NCI-H226 (cell line): Measurements from ENCODE around the gene ESYT2.
"Not testable (repeated sequence)": the region's sequence is repeated elsewhere in the genome, so short reads cannot be mapped to it uniquely, and the experiment has no call there.

Experiments used
- DNase-seq: peaks from one replicate; pipeline ENCODE4 v3.0.0-alpha.2; 2015

Gene ESYT2

DNA sequence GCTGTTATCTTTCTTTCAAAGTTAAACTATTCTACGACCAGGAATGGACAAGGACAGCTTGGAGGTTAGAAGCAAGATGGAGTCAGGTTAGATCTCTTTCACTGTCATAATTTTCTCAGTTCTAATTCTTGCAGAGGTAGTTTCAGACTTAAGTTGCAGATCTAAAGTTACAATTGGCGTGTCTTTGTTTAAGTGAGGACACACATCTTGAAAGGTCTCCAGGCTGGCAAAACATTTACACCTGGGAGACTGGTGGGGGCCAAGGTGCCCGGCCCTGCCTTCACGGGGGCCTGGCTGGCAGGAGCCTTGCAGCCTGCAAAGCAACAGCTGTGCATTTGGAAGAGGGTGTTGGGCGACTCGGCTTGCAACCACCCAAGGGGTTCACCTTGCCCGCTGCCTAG, 25.4 kb upstream of the ESYT2 start:
- DNase-seq, result no peak

DNA sequence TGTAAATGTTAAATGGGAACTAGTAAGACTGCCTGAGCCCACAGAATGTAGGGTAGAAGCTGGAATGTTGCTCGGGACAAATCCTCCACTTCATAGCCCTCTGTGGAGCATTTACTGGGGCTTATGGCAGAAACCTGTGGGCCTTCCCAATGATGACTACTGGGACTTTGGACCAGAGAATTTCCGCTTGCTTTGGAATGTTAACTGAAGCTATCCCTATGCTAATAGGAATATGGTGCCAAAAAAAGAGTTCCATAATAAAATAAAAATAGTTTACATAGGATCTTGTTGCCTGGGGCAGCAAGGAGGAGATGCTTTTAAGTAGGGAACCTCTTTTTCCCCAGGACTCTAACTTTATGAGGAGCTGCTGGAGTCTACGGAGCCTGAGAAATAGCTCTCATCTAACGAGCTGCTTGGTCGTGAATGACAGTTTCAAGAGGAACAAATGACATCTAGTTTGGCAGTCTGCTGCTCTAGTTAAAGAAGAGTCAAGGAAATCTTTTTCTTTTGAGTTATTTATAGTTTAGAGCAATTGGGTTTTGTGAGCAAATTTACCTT, 21.3 kb upstream of the ESYT2 start:
- no peak for DNase-seq

DNA sequence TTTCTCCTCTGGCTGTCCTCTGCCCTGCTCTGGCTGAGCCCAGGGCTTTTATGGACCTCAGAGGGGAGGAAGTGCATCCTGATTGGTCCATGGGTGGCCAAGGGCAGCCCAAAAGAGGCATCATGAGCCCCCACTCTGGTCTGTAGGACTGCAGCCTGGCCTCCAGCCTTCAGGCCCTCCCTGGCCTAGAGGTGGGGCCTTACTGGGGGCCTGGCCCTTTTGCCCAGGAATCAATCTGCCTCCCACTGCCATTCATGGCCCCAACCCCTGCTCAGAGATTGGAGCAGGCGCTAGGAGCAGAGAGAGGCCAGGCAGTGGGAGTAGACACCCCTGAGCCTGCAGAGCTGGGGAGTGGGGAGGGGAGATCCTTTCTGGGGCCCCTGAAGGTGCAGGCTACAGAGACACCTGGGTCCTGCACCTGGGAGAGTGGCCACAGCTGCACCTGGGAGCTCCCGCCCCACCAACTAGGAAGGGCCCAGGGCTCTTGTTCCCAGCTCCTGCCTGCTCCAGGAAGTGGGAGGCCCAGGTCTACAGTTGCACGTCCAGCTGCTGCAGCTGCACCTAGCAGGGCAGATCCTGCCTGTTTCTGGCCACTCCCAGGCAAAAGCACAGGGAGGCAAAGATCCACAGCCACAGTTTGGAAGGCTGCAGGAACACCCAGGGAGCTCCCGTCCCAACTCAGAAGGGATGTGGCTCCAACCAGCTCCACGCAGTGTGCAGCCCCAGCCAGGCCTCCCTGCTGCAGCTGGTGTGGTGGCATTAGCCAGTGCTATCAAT, 20.6 kb upstream of the ESYT2 start:
- no peak for DNase-seq

DNA sequence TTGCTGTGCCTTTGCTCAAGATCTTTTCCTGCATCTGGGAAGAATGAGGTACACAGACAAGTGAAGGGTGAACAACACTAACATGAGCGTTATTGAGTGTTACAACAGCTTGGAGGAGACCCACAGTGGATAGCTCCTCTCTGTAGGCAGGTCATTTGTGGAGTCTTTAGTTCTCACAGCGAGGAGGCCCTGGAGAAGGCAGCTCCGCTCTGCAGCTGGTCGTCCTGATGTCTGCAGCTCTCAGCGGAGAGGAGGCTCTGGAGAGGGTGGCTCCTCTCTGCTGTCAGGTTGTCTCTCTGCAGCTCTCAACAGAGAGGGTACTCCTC, 20.1 kb upstream of the ESYT2 start:
- DNase-seq, result no peak

DNA sequence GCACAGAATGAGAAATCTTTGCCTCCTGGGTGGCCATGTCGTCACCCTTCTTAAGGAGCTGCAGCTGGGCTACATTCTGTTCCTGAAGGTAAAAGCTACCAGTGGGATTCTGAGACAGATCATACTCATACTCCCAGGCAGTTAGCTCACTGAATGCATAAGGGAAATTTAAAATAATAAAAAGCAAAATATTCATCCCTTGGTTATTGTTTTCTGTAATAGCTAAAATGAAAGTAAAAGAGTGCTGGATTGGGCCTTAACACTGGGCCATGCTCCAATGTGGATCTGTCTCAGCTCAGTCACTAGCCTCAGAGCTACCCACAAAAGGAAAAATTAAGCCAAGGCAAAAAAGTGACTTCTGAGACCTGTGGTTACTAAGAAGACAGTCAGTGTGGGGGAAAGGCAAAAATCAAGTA, 18.1 kb upstream of the ESYT2 start:
- no peak for DNase-seq

DNA sequence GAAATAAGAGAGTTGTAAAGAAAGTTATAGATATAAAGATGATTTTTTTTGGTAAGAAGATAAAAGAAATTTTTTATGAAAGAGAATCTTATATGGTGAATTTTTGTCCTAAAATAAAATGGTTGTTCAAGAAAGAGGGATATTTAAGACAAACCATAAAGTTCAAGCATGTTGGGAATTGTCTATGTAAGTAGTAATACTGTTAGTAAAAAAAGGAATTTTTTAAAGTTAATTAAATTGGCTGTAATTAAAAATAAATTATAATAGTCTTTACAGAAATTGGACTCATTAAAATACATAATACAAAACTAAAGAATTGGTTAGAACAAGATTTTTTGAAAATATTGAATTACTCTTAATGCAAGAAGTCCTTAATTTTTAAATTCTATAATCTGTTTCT, 17.0 kb upstream of the ESYT2 start:
- DNase-seq, result no peak

DNA sequence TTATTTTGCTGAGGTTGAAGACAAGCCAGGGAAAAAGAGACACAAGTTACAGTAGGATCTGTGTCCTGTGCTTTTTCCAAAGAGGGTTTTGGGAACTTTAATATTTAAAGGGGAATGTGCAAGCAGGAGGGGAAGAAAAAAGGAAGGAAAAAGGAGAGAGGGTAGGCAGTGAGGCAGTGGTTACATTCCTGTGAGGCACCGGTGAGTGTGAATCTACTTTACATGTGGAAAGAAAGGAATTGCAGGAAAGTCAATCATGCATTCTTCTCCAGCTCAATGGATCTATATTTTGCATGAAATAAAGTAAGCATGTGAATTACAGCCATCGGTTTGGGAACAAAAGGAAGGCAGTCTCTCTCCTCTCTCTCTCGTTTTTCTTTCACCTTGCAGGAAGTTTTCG, 14.5 kb upstream of the ESYT2 start:
- DNase-seq, result no peak

DNA sequence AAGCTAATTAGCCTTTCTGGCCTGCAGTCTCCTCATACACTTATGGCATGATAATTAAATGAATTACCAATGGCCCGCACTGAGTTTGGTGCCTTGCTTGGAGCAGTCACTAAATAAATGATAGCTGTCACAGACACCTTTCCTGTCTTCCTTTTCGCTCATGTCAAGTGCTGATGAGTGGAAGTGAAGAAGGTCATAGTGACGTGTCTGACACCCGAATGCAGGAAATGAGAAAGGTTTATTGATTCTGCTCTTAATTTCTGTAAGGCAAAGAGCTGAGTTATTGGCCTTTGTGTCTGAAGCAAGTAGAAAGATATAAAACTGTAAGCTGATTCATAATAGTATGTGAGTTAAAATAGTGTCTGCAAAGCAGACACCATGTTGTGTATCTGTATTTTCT, 13.2 kb upstream of the ESYT2 start:
- DNase-seq, result no peak

DNA sequence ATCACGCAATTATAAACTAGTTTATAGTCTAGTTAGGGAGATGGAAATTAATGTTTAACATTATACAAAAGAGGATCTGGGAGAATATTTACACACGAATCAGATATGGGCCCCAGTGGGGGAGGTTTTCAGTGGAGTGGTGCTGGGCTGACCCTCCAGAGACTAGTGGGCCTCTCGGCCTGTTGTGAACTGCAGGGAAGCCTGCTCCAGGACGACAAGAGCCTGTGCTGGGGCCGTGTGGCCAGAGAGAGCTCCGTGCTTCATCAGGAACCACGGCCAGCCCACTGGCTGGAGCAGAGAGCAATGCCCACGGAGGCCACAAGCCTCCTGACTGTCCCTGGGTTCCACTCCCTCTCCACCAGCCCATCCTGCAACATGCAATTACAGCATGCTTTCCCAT, 11.3 kb upstream of the ESYT2 start:
- no peak for DNase-seq

DNA sequence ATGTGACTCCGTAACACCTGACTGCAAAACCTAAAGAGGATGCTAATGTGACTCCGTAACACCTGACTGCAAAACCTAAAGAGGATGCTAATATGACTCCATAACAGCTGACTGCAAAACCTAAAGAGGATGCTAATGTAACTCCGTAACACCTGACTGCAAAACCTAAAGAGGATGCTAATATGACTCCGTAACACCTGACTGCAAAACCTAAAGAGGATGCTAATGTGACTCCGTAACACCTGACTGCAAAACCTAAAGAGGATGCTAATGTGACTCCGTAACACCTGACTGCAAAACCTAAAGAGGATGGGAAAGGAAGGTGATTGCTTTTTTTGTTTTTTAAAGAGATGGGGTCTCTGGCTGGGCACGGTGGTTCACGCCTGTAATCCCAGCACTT, 9.9 kb upstream of the ESYT2 start:
- not testable (repeated sequence) for DNase-seq

DNA sequence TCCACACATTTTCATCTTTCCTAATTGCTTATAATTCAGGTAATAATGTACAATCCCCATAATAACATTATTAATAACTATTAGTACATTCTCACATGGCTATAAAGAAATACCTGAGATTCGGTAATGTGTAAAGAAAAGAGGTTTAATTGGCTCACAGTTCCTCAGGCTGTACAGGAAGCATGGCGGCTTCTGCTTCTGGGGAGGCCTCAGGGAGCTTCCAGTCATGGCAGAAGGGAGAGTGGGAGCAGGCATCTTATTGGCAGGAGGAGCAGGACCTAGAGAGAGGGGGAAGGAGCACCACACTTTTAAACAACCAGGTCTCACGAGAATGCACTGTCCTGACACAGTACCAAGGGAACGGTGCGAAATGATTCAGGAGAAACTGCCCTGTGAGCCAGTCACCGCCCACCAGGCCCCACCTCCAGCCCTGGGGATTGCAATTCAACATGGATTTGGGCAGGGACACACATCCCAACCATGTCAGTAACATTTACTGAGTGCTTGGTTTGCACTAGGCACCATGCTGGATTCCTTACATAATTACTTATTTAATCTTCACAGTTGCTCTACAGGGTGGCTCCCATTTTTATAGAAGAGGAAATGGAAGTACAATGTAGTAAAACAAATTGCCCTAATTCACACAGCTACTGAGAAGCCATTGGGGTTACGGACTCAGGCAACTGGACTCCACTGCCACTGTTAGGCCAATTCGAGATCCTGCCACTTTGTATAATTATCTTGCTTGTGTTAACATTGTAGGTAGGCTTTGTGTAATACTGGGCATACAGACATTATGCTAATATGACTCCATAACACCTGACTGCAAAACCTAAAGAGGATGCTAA, 8.7 kb upstream of the ESYT2 start:
- DNase-seq, result no peak

DNA sequence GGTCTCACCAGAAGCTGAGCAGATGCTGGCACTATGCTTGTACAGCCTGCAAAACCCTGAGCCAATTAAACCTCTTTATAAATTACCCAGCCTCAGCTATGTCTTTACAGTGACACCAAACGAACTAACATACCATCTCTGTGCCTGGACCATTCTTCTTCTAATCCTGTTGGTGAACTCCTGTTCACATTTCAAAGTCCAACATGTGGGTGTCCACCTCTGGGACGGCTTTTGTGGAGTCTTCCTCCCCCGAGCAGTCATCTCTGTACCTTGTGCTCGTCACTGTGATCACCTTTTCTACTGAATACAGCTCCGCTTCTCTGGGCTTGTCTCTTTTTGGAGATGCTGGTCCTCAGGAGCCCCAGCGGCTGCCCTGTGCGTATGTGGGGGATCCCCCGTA, 7.4 kb upstream of the ESYT2 start:
- no peak for DNase-seq

DNA sequence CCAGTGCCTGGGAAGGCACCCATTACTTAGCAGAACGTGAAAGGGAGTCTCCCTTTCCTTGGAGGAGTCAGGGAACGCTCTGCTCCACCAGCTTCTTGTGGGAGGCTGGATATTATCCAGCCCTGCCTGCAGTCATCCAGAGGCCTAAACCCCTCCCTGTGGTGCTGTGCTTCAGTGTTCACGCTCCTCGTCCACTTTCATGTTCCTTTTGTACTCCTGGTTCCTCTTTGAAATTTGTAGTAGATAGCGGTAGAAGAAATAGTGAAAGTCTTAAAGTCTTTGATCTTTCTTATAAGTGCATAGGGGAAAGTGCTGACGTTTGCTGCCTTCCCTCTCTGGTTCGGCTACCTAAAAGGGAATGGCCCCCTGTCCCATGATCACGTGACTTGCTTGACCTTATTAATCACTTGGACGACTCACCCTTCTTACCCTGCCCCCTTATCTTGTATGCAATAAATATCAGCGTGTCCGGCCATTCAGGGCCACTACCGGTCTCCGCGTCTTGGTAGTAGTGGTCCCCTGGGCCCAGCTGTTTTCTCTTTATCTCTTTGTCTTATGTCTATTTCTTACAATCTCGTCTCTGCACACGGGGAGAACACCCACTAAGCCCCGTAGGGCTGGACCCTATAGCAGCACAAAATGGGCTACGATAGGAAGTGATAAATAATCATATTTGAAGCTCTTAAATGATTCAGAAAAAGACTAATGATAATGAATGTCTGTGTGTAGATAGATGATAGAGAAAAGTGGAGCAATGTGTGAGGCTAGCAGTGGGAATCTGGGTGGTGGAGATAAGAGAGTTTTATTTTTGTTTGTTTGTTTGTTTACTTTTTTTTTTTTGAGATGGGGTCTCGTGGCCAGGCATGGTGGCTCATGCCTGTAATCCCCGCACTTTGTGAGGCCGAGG, 5.8 kb upstream of the ESYT2 start:
- no peak for DNase-seq

DNA sequence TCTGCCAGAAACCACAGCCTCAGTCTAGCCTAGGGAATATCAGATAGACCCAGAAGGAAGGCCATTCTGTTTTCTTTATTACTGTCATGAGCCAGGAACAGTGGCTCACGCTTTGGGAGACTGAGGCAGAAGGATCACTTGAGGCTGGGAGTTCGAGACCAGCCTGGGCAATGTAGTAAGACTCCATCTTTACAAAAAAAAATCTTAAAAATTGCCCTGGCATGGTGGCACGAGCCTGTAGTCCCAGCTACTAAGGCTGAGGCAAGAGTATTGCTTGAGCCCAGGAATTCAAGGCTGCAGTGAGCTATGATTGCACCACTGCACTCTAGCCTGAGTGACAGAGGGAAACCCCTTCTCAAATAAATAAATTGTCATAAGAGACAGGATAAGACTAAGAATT, 3.7 kb upstream of the ESYT2 start:
- no peak for DNase-seq

DNA sequence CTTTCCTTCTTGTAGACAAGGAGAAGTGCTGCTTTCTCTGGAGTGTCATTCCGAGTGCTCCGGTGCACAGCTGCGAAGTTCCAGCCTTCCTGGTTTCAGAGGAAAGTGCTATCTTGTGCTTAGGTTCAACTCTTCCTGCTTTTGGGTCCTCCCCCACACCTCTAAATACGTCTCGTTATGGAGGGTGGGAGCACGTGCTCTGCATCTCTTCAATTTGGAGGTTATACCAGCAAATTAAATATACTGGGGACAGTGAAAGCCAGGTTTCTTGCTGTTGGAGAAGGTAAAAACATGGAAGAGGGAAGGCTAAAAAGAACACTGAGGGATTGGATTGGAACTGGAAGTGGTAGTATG, 2.4 kb upstream of the ESYT2 start:
- DNase-seq, result no peak

DNA sequence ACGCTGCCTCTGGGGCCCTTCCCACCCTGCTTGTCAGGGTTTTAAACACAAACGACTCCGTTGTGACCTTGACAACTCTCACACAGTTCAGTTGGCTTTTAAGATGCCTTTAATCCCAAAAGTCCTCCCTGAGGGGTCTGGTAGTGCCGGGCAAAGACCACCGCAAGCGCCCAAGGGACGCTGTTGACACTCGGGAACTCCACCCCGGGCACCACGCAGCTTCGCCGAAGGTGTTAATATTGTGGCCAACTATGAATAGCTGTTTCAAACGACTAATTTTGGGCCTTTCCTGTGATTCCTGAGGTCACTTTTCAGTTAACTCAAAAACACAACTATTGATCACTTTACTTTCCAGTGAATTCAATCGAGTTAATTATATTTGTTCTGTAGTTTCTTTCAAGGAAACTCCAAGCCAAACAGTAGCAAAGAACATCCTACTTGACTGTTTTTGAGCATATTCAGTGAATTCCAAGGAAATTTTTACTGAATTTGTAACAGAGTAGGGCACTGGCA, 958 bp upstream of the ESYT2 start:
- DNase-seq, result no peak

DNA sequence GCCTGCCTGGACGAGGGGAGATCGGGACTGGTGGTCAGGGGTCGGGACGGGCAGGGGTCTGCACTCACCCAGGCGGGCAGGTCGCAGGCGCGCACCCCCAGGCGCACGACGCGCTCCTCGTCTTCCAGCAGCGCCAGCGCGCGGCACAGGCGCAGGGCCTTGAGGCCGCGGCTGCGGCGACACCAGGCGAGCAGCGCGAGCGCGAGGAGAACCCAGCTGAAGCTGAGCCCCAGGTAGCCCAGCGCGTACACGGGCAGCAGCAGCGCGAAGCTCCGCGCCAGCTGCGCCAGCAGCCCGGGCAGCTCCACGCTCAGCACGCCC, 328 bp downstream of the ESYT2 start:
- DNase-seq, result peak; percentile 71

DNA sequence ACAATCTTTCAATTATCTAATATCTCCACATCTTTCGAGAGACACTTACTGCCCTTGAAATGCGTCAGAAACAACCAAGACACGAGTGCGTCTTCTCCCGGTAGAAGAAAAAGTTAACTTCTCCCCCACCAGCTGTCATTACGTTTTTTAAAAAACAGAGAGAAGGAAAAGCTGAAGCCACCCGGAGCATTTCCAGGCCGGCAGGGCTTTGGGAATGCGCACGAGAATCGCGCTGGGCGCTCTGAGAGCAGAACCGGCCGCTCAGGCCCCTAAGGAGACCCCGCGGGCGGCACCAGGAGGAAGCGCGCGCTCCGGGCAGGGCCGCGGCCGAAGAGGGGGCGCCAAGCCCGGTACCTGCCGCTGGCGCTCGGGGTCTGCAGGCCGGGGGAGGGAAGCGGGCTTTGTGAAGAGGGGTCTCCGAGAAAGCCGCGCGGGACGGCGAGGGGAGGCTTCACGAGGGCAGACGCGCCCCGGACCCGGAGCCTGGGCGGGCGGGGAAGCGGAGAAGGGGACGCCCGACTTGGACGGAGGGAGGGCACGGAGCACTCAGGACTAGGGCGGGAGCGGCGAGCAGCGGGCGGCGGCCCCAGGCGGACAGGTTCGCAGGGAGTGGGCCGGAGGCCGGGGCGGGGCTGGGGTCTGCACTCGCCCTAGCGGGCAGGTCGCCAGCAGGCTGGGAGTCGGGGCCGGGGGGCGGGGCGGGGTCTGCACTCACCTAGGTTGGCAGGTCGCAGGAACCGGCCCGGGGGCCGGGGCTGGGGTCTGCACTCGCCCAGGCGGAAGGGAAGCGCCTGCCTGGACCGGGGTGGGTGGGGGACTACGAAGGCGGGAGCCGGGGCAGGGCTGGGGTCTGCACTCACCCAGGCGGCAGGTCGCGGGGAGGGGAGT, 932 bp downstream of the ESYT2 start:
- no peak for DNase-seq

DNA sequence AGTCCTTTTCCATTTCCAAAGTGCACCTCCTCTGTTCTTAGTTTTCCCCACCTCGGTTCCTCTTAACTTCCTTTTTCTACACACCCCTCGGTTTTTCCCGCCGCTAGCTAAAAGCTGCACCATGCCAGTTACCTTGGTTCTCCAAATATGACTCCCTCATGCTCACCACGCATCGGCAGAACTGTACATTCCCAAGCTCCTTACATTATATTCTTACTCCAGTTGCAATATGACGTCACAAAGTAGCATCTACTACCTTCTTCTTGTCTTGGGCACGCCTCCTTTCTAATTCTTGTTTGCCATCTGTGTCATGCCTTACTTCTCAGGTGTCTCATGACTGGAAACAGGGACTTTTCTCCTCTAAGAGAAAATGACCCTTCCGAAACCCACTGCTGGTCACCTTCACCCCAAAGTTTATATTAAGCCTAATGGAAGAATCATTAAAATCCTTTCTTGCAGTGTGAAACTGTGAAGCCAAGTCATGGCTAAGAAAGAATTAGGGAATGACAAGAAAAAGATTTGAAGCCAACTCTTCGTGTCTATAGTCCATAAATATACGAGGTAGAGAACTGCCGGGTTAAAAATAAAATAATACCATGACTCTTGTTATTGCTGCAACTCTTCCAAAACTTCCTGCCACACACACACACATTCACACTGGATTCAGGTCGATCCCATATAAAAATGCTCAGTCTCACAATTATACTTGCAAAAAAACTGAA, 1.7 kb downstream of the ESYT2 start:
- DNase-seq, result peak; percentile 7

DNA sequence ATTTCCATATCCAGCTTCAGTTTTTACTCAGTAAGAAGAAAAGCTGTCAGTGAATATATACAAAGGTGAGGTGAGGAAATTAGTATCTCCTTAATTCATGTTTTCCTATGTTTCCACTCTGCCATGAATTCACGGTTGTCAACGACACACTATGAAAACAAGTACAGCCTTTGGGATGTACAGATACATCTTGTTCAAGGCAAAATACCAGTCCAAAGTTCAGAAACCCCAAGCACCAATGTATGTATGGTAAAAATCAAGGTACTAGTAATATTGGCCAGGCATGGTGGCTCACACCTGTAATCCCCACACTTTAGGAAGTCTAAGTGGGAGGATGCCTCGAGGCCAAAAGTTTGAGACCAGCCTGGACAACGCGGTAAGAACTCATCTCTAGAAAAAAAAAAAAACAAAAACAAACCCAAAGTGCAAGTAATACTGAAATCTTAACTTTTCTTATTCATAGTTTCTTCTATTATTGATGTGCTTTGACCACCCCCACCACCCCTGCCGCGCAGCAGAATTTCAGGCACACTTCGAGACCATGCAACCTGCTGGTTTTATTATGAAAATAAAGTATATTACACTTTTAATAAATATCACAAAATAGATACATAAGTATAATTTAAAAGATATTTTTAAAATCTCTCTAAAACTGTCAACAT, 3.5 kb downstream of the ESYT2 start:
- DNase-seq, result no peak

DNA sequence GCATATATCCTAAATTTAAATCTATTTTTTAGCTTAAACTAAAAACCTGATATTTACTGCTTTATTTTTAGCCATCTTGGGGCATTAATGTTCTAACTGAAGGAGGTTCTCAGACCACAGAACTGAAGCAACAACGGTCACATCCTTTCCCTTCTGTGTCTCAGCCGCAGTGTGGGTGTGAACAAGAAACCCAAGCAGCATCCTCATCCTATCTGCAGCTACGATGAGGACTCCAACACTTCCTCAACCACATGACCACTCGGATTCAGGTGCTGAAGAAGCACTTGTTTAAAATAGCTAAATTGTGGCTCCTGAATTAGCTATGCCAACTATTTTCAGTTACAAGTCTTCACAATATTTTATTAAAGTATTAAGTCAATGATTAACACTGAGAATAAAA, 5.3 kb downstream of the ESYT2 start:
- DNase-seq, result no peak
